Loucy (cell line): ENCODE measurements around the gene ABCB10.

ENCODE experiments used
- H2AFZ ChIP-seq: fragments of 200-600 bp; sonication (generic); 2 replicates; pipeline ENCODE4 v1.6.0; 2016; ENCODE audit warnings: antibody characterized with exemption, mild to moderate bottlenecking, low read length, moderate library complexity
- H3F3A ChIP-seq: fragments of 200-600 bp; 2 replicates; pipeline ENCODE4 v1.6.0; 2016; ENCODE audit warnings: antibody characterized with exemption, low read depth, mild to moderate bottlenecking
- H3K27me3 ChIP-seq: fragments of 200-600 bp; sonication (generic); 2 replicates; pipeline ENCODE4 v1.6.1; 2014; ENCODE audit warnings: low read length, mild to moderate bottlenecking; ENCODE audit not compliant: insufficient read depth, poor library complexity, severe bottlenecking
- H3K36me3 ChIP-seq: fragments of 200-600 bp; sonication (generic); 2 replicates; pipeline ENCODE4 v1.6.1; 2016; ENCODE audit warnings: low read length; ENCODE audit not compliant: insufficient read depth
- H3K4me1 ChIP-seq: fragments of 200-600 bp; sonication (generic); 2 replicates; pipeline ENCODE4 v1.5.1; 2014; ENCODE audit warnings: low read length, mild to moderate bottlenecking; ENCODE audit not compliant: insufficient read depth, poor library complexity, severe bottlenecking
- H3K4me2 ChIP-seq: fragments of 200-600 bp; sonication (generic); 2 replicates; pipeline ENCODE4 v1.6.0; 2014; ENCODE audit warnings: antibody characterized with exemption, low read length, low read depth, mild to moderate bottlenecking; ENCODE audit not compliant: poor library complexity, severe bottlenecking
- H3K4me3 ChIP-seq: fragments of 200-600 bp; sonication (generic); 2 replicates; pipeline ENCODE4 v1.5.1; 2014; ENCODE audit warnings: low read length, mild to moderate bottlenecking, mixed read lengths; ENCODE audit not compliant: poor library complexity, severe bottlenecking
- H3K79me2 ChIP-seq: fragments of 200-600 bp; sonication (generic); 2 replicates; pipeline ENCODE4 v1.6.1; 2014; ENCODE audit warnings: low read length; ENCODE audit not compliant: insufficient read depth
- H3K9ac ChIP-seq: fragments of 200-600 bp; sonication (generic); 2 replicates; pipeline ENCODE4 v1.6.0; 2014; ENCODE audit warnings: mild to moderate bottlenecking, low read depth, low read length, moderate library complexity; ENCODE audit not compliant: poor library complexity, severe bottlenecking
- H3K9me2 ChIP-seq: fragments of 200-600 bp; sonication (generic); replicated peaks from 2 replicates; pipeline ENCODE4 v1.6.1; 2016; ENCODE audit warnings: low read depth, low read length, mixed read lengths
- H3K9me3 ChIP-seq: fragments of 200-600 bp; sonication (generic); 2 replicates; pipeline ENCODE4 v1.6.1; 2014; ENCODE audit warnings: mild to moderate bottlenecking, antibody characterized with exemption, low read length, low read depth; ENCODE audit not compliant: insufficient read depth
- H4K20me1 ChIP-seq: fragments of 200-600 bp; sonication (generic); 2 replicates; pipeline ENCODE4 v1.6.0; 2014; ENCODE audit warnings: antibody characterized with exemption, low read length, mild to moderate bottlenecking; ENCODE audit not compliant: insufficient read depth, poor library complexity, severe bottlenecking
- CTCF ChIP-seq: fragments of 200-600 bp; sonication (generic); conservative IDR thresholded peaks from 2 replicates; pipeline ENCODE4 v1.5.1; 2014; ENCODE audit warnings: mild to moderate bottlenecking, antibody characterized with exemption, low read length
- EZH2phosphoT487 ChIP-seq: fragments of 200-600 bp; IDR thresholded peaks from 2 replicates; pipeline ENCODE4 v1.6.1; 2018; ENCODE audit warnings: antibody characterized with exemption, mild to moderate bottlenecking, moderate library complexity, borderline replicate concordance

ABCB10 gene

GRCh38 chr1:229538945-229539344 is 19.6 kb downstream of the ABCB10 start:
- Histone ChIP-seq H3K9ac (no peak overlapping the region), H3K79me2 (no peaks in the 10 kb centered on the region), H3K4me1 (no peaks in the 10 kb centered on the region), H4K20me1 (no peaks in the 10 kb centered on the region), H3K27me3 (no peaks in the 10 kb centered on the region), H3K9me2 (no peaks in the 10 kb centered on the region), H3K4me2 (no peak overlapping the region), H3K4me3 (no peak overlapping the region), H3K36me3 (peaks cover 6% of the 10 kb centered on the region; the same call in 1 of the 2 replicates), H3K9me3 (no peaks in the 10 kb centered on the region), H2AFZ (no peak overlapping the region), H3F3A (no peaks in the 10 kb centered on the region)
- TF ChIP-seq EZH2phosphoT487 = no peak
- no peak for TF ChIP-seq CTCF

- Histone ChIP-seq H3K4me3 (no peak overlapping the region), H3K4me1 (no peaks in the 10 kb centered on the region), H2AFZ (no peak overlapping the region), H3K9me3 (no peaks in the 10 kb centered on the region), H3K4me2 (no peak overlapping the region), H3K36me3 (peaks cover 6% of the 10 kb centered on the region; the same call in 1 of the 2 replicates), H3F3A (no peaks in the 10 kb centered on the region), H3K27me3 (no peaks in the 10 kb centered on the region), H4K20me1 (no peaks in the 10 kb centered on the region), H3K9me2 (no peaks in the 10 kb centered on the region), H3K9ac (no peak overlapping the region), H3K79me2 (no peaks in the 10 kb centered on the region)
- TF ChIP-seq EZH2phosphoT487 (no peak), CTCF (no peak)
Observed at GRCh38 chr1:229537894-229538293, 20.6 kb downstream of the ABCB10 start.

- Histone ChIP-seq H3F3A (no peaks in the 10 kb centered on the region), H2AFZ (no peak overlapping the region), H3K9ac (no peak overlapping the region), H3K9me2 (no peaks in the 10 kb centered on the region), H3K9me3 (no peaks in the 10 kb centered on the region), H3K27me3 (no peaks in the 10 kb centered on the region), H3K79me2 (no peaks in the 10 kb centered on the region), H3K4me1 (no peaks in the 10 kb centered on the region), H3K36me3 (peaks cover 6% of the 10 kb centered on the region; the same call in 1 of the 2 replicates), H3K4me3 (no peak overlapping the region), H3K4me2 (no peak overlapping the region), H4K20me1 (no peaks in the 10 kb centered on the region)
- TF ChIP-seq EZH2phosphoT487 (no peak), CTCF (no peak)
Observed at GRCh38 chr1:229536982-229537381, 21.5 kb downstream of the ABCB10 start.
